ENCODE results near the gene SORCS1. TPM values are rescaled to one million over a fixed set of nuclear protein-coding genes. Genes with fewer than 3 reads are reported as not detected.

SORCS1 gene
- total and polyA plus RNA-seq, 2 experiments from 2014 or later: 45.6 to 73.0 TPM

DNA sequence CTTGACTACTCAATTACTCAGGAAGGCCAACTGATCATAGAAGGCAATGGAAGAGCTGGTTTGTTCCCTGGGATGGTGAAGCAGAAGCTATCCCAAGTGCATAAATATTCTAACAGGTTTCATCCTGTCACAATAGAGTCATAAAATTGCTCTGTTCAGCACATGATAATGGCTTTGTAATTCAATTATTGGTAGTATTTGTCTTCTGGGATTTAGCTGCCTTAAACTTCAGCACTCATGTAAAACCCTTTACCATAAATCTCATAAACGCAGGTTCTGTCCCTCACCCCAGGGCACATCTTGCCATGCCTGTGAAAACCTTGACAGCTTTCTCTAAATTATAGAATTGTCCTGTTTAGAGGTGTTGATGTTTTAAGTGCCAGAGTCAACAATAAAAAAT is 417.6 kb downstream of the SORCS1 start:
- no peaks in the 10 kb centered on the region for H3K4me1 ChIP-seq (ENCODE audit: low read depth)

DNA sequence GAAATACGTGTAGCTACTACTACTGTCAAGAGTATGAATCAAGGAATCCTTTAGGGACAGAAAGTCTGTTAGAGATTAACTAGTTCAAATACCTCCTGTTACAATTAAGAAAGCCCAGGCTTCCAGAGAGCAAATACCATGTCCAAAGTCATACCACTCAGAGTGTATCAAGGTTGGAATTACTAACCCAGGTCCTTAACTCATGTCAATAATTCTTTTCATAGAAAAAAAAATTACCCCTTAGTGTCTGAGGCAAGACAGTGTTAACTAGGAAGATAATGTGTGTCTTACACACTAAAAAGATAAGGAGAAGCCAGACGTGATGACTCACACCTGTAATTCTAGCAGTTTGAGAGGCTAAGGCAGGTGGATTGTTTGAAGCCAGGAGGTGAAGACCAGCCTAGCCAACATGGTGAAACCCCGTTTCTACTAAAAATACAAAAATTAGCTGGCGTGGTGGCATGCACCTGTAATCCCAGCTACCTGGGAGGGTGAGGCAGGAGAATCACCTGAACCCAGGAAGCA is 423.4 kb downstream of the SORCS1 start:
- TF ChIP-seq CTCF (IDR thresholded peaks at IDR 0.05; ENCODE audit: low read depth, low read length): no peak
- no peaks in the 10 kb centered on the region for H3K4me1 ChIP-seq (ENCODE audit: low read depth)
- no peak for DNase-seq (ENCODE audit: low read depth in 1 of 2, low spot score in 1 of 2)
- no peak overlapping the region for H3K4me3 ChIP-seq
- H3K36me3 ChIP-seq: no peaks in the 10 kb centered on the region
- no peak overlapping the region for H3K27ac ChIP-seq
- H3K27me3 ChIP-seq: no peaks in the 10 kb centered on the region
- H3K9me3 ChIP-seq (ENCODE audit: low read depth): no peaks in the 10 kb centered on the region

More for the DNA sequence above, 417.6 kb downstream of the SORCS1 start:
- DNase-seq (ENCODE audit: low read depth in 1 of 2, low spot score in 1 of 2): no peak
- TF ChIP-seq CTCF (IDR thresholded peaks at IDR 0.05; ENCODE audit: low read depth, low read length): no peak
- no peak overlapping the region for H3K4me3 ChIP-seq
- H3K9me3 ChIP-seq (ENCODE audit: low read depth): no peaks in the 10 kb centered on the region
- H3K27me3 ChIP-seq: no peaks in the 10 kb centered on the region
- H3K36me3 ChIP-seq: no peaks in the 10 kb centered on the region
- no peak overlapping the region for H3K27ac ChIP-seq

- no peak for DNase-seq (ENCODE audit: low read depth in 1 of 2, low spot score in 1 of 2)
- no peak for TF ChIP-seq CTCF (IDR thresholded peaks at IDR 0.05; ENCODE audit: low read depth, low read length)
- no peaks in the 10 kb centered on the region for H3K27me3 ChIP-seq
- no peak overlapping the region for H3K27ac ChIP-seq
- H3K36me3 ChIP-seq: no peaks in the 10 kb centered on the region
- H3K4me3 ChIP-seq: no peak overlapping the region
- no peaks in the 10 kb centered on the region for H3K4me1 ChIP-seq (ENCODE audit: low read depth)
- no peaks in the 10 kb centered on the region for H3K9me3 ChIP-seq (ENCODE audit: low read depth)
These were observed 424.4 kb downstream of the SORCS1 start for GRCh38 chr10:106740071-106740470.

GRCh38 chr10:106734220-106734619 is 430.3 kb downstream of the SORCS1 start:
- no peak overlapping the region for H3K27ac ChIP-seq
- H3K36me3 ChIP-seq: no peaks in the 10 kb centered on the region
- H3K4me1 ChIP-seq (ENCODE audit: low read depth): no peaks in the 10 kb centered on the region
- no peak for DNase-seq (ENCODE audit: low read depth in 1 of 2, low spot score in 1 of 2)
- no peak for TF ChIP-seq CTCF (IDR thresholded peaks at IDR 0.05; ENCODE audit: low read depth, low read length)
- no peaks in the 10 kb centered on the region for H3K27me3 ChIP-seq
- H3K9me3 ChIP-seq (ENCODE audit: low read depth): no peaks in the 10 kb centered on the region
- H3K4me3 ChIP-seq: no peak overlapping the region

- no peaks in the 10 kb centered on the region for H3K9me3 ChIP-seq (ENCODE audit: low read depth)
- no peaks in the 10 kb centered on the region for H3K36me3 ChIP-seq
- no peak overlapping the region for H3K27ac ChIP-seq
- H3K27me3 ChIP-seq: no peaks in the 10 kb centered on the region
- no peak for DNase-seq (ENCODE audit: low read depth in 1 of 2, low spot score in 1 of 2)
- no peak for TF ChIP-seq CTCF (IDR thresholded peaks at IDR 0.05; ENCODE audit: low read depth, low read length)
- no peak overlapping the region for H3K4me3 ChIP-seq
- no peaks in the 10 kb centered on the region for H3K4me1 ChIP-seq (ENCODE audit: low read depth)
These were observed 436.3 kb downstream of the SORCS1 start for GRCh38 chr10:106728232-106728631.

DNA sequence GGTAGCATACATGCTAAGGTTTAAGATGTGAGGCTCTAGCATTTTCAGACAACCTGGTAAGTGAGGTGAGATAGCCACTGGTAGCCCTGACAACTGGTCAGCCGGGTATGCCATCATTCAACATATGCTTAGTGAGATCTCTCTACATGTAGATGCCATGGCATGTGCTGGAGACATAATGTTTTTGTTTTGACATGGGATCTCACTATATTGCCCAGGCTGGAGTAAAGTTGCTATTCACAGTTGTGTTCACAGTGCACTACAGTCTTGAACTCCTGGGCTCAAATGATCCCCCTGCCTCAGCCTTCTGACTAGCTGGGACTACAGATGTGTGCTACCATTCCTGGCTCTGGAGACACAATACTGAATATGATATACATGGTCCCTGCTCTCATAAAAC is 437.3 kb downstream of the SORCS1 start:
- Histone ChIP-seq H3K27ac (no peak overlapping the region), H3K36me3 (no peaks in the 10 kb centered on the region), H3K9me3 (ENCODE audit: low read depth) (no peaks in the 10 kb centered on the region), H3K4me1 (ENCODE audit: low read depth) (no peaks in the 10 kb centered on the region), H3K27me3 (no peaks in the 10 kb centered on the region), H3K4me3 (no peak overlapping the region)
- no peak for TF ChIP-seq CTCF (IDR thresholded peaks at IDR 0.05; ENCODE audit: low read depth, low read length)
- DNase-seq (ENCODE audit: low read depth in 1 of 2, low spot score in 1 of 2): no peak
